IMR-90 (cell line): ENCODE data around the gene AKIRIN2. TPM values are rescaled to one million over a fixed set of nuclear protein-coding genes. Genes with fewer than 3 reads are reported as not detected.

Experiments
- ATAC-seq: fragments of 200-7000 bp; cut with Tn5 transposase; 2 replicates; pipeline ENCODE4 v1.9.1; 2020; ENCODE audit warnings: low read depth, mild to moderate bottlenecking, moderate library complexity
- BruUV-seq: library from RNA; stranded (reverse); fragments of 400-500 nt; replicated peaks from 2 replicates; lab custom pipeline; 2021; lab: Mats Ljungman, UMichigan
- CTCF ChIA-PET: fragments of 300-600 bp; formaldehyde crosslinking; extraction: SDS; loops from one replicate; lab custom pipeline; 2021; ENCODE audit warnings: antibody characterized with exemption; lab: Yijun Ruan, JAX
- POLR2A ChIA-PET: fragments of 300-600 bp; sonication (Branson Sonifier 250); formaldehyde crosslinking; loops from one replicate; lab custom pipeline; 2022; ENCODE audit warnings: antibody characterized with exemption; ENCODE audit not compliant: unreplicated experiment; lab: Charles Lee
- DNase-seq: peaks from one replicate; pipeline ENCODE4 v3.0.0; 2013
- H2AFZ ChIP-seq: replicated peaks from 2 replicates; pipeline ENCODE3; 2013; ENCODE audit warnings: low read length, mild to moderate bottlenecking; ENCODE audit not compliant: poor library complexity
- H2AK5ac ChIP-seq: 2 replicates; pipeline ENCODE4 v1.6.1; 2013; ENCODE audit warnings: low read depth, low read length, inconsistent platforms
- H2AK9ac ChIP-seq: replicated peaks from 2 replicates; pipeline ENCODE3; 2013; ENCODE audit warnings: mild to moderate bottlenecking, low read depth, low read length, moderate library complexity; ENCODE audit not compliant: poor library complexity
- H2BK120ac ChIP-seq: 2 replicates; pipeline ENCODE4 v1.6.1; 2013; ENCODE audit warnings: low read depth, low read length, inconsistent platforms
- H2BK15ac ChIP-seq: 3 replicates; pipeline ENCODE4 v1.6.1; 2013; ENCODE audit warnings: low read depth, low read length, inconsistent platforms
- H2BK20ac ChIP-seq: 2 replicates; pipeline ENCODE4 v1.6.1; 2013; ENCODE audit warnings: low read depth, mild to moderate bottlenecking, inconsistent platforms, low read length, moderate library complexity
- H2BK5ac ChIP-seq: 2 replicates; pipeline ENCODE4 v1.6.1; 2013; ENCODE audit warnings: mild to moderate bottlenecking, low read depth, low read length, inconsistent platforms; ENCODE audit not compliant: poor library complexity, severe bottlenecking
- H3K14ac ChIP-seq: replicated peaks from 2 replicates; pipeline ENCODE4 v1.6.1; 2013; ENCODE audit warnings: low read depth, low read length, inconsistent platforms
- H3K18ac ChIP-seq: 2 replicates; pipeline ENCODE4 v1.6.1; 2013; ENCODE audit warnings: low read depth, low read length, control low read depth
- H3K23ac ChIP-seq: 2 replicates; pipeline ENCODE4 v1.6.1; 2013; ENCODE audit warnings: low read depth, low read length, inconsistent platforms
- H3K27ac ChIP-seq: 2 replicates; pipeline ENCODE4 v1.5.1; 2013; ENCODE audit warnings: mild to moderate bottlenecking, control low read depth, low read length; ENCODE audit not compliant: insufficient read depth
- H3K27me3 ChIP-seq: 2 replicates; pipeline ENCODE4 v1.6.1; 2013; ENCODE audit warnings: low read length; ENCODE audit not compliant: control insufficient read depth, insufficient read depth
- H3K36me3 ChIP-seq: 2 replicates; pipeline ENCODE4 v1.6.1; 2013; ENCODE audit warnings: low read length, mixed read lengths; ENCODE audit not compliant: control insufficient read depth, insufficient read depth
- H3K4ac ChIP-seq: 2 replicates; pipeline ENCODE4 v1.6.1; 2013; ENCODE audit warnings: low read depth, low read length, inconsistent platforms
- H3K4me1 ChIP-seq: 2 replicates; pipeline ENCODE4 v1.6.1; 2013; ENCODE audit warnings: low read length, mixed read lengths; ENCODE audit not compliant: control insufficient read depth, insufficient read depth
- H3K4me2 ChIP-seq: 2 replicates; pipeline ENCODE4 v1.6.1; 2013; ENCODE audit warnings: low read depth, mild to moderate bottlenecking, control low read depth, low read length, moderate library complexity
- H3K4me3 ChIP-seq: 2 replicates; pipeline ENCODE4 v1.5.1; 2013; ENCODE audit warnings: low read depth, mild to moderate bottlenecking, control low read depth, low read length, moderate library complexity; ENCODE audit not compliant: insufficient read depth
- H3K56ac ChIP-seq: 2 replicates; pipeline ENCODE4 v1.6.1; 2013; ENCODE audit warnings: low read length, inconsistent platforms; ENCODE audit not compliant: insufficient read depth; ENCODE audit errors: extremely low read depth
- H3K79me1 ChIP-seq, 2 experiments: 2 replicates each; pipeline ENCODE4 v1.6.1; 2013; ENCODE audit warnings: low read length in 2 of 2, inconsistent platforms in 1 of 2, low read depth in 1 of 2
- H3K9ac ChIP-seq: 2 replicates; pipeline ENCODE4 v1.6.1; 2013; ENCODE audit warnings: low read depth, low read length, control low read depth
- H3K9me1 ChIP-seq: 2 replicates; pipeline ENCODE4 v1.6.1; 2013; ENCODE audit warnings: low read length, inconsistent platforms; ENCODE audit not compliant: insufficient read depth
- H3K9me3 ChIP-seq: 2 replicates; pipeline ENCODE4 v1.6.1; 2013; ENCODE audit warnings: low read length; ENCODE audit not compliant: control insufficient read depth, insufficient read depth
- H4K20me1 ChIP-seq: 2 replicates; pipeline ENCODE4 v1.6.1; 2013; ENCODE audit warnings: low read length, inconsistent platforms; ENCODE audit not compliant: insufficient read depth
- H4K5ac ChIP-seq: 2 replicates; pipeline ENCODE4 v1.6.1; 2013; ENCODE audit warnings: mild to moderate bottlenecking, low read depth, low read length, control low read depth
- H4K8ac ChIP-seq, 2 experiments: 2 replicates each; pipeline ENCODE4 v1.6.1; 2013; ENCODE audit warnings: low read depth in 2 of 2, low read length in 2 of 2, control low read depth in 1 of 2, inconsistent platforms in 1 of 2
- H4K91ac ChIP-seq: 2 replicates; pipeline ENCODE4 v1.6.1; 2013; ENCODE audit warnings: low read depth, low read length, inconsistent platforms; ENCODE audit not compliant: insufficient read depth
- CEBPB ChIP-seq: IDR thresholded peaks from 2 replicates; pipeline ENCODE4 v1.6.1; 2012; ENCODE audit warnings: low read depth, low read length, improper control_type of control experiment
- CHD1 ChIP-seq: IDR thresholded peaks from 2 replicates; pipeline ENCODE4 v1.6.1; 2012; ENCODE audit warnings: low read depth, low read length, improper control_type of control experiment
- MAZ ChIP-seq: IDR thresholded peaks from 2 replicates; pipeline ENCODE4 v1.6.1; 2012; ENCODE audit warnings: low read depth, mild to moderate bottlenecking, low read length, improper control_type of control experiment, moderate library complexity, borderline replicate concordance
- RCOR1 ChIP-seq: IDR thresholded peaks from 2 replicates; pipeline ENCODE4 v1.6.1; 2012; ENCODE audit warnings: mild to moderate bottlenecking, low read length, improper control_type of control experiment; ENCODE audit not compliant: insufficient replicate concordance
- RFX5 ChIP-seq: IDR thresholded peaks from 2 replicates; pipeline ENCODE4 v1.8.0; 2012; ENCODE audit warnings: low read depth, mild to moderate bottlenecking, low read length, moderate library complexity
- WGBS, 2 experiments: methylation state at CpG; one replicate each; pipeline versions ENCODE4 v1.1.5 to v1.1.7; 2013; ENCODE audit warnings: missing lambda C conversion rate in 2 of 2; ENCODE audit not compliant: insufficient read length in 1 of 2; ENCODE audit errors: extremely low coverage in 2 of 2; 5-methylcytosine and 5-hydroxymethylcytosine counted together
- dilution Hi-C: fragments of 300-500 bp; cut with HindIII; formaldehyde crosslinking; loops from one replicate; pipeline ENCODE4 v1.14.3; 2018; ENCODE audit warnings: low sequenced_read_pairs; ENCODE audit not compliant: unreplicated experiment
- in situ Hi-C: fragments of 300-500 bp; cut with MboI; formaldehyde crosslinking; loops from 3 replicates; pipeline ENCODE4 v1.14.3; 2019; ENCODE audit warnings: low sequenced_read_pairs, inconsistent platforms, mixed read lengths
- intact Hi-C: fragments of 100-400 bp; cut with micrococcal nuclease; formaldehyde crosslinking; loops from 2 replicates; pipeline ENCODE4 v1.10.0; 2022
- polyA plus RNA-seq, 3 experiments: library from polyadenylated mRNA; depleted of rRNA; stranded (reverse); fragments of >200 nt; gene quantifications; 2 replicates each; pipeline ENCODE4 v1.2.3, GENCODE V29; 2012; ENCODE audit warnings: low replicate concordance in 1 of 3
- total RNA-seq: library from RNA; depleted of rRNA; stranded (reverse); fragments of >200 nt; gene quantifications from 2 replicates; pipeline ENCODE4 v1.2.3, GENCODE V29; 2012

Gene AKIRIN2
- total and polyA plus RNA-seq, 2 of the 4 experiments (the other 2 are of a cell fraction), result 7.9 to 26.6 TPM

DNA sequence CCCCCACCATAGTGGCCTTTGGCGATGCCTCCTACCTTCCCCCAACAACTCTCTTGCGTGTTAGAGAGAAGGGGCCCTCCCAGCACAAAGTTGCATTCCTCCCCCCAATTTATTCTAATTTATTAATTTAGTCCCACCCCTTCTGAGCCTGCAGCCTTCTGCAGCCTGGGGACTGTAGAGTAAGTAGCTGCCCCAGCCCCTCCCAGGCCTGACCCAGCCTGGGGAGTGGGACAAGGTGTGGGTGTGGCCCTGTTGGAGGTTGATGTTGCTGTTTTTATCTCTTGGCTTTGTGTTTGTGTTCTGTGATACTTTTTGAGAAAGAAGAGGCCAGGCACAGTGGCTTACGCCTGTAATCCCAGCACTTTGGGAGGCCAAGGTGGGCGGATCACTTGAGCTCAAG lies 62.7 kb downstream of the AKIRIN2 start:
- Histone ChIP-seq H3K9me3 (no peaks in the 10 kb centered on the region), H2AK5ac (no peak overlapping the region), H3K79me1 (no peaks in the 10 kb centered on the region), H3K4me3 (no peak overlapping the region), H2BK5ac (no peak overlapping the region), H2BK120ac (no peak overlapping the region), H3K18ac (no peak overlapping the region), H3K9ac (no peak overlapping the region), H3K4me1 (no peaks in the 10 kb centered on the region), H2BK20ac (no peak overlapping the region), H4K20me1 (no peaks in the 10 kb centered on the region), H3K4ac (no peak overlapping the region), H3K4me2 (no peak overlapping the region), H4K8ac (no peak overlapping the region), H4K5ac (no peak overlapping the region), H3K27ac (no peak overlapping the region), H3K14ac (no peak overlapping the region), H2AFZ (no peak overlapping the region), H3K56ac (no peak overlapping the region), H4K91ac (no peak overlapping the region), H3K23ac (no peak overlapping the region), H3K36me3 (peaks cover 5% of the 10 kb centered on the region), H2BK15ac (no peak overlapping the region), H3K9me1 (peaks cover 3% of the 10 kb centered on the region; the same call in 1 of the 2 replicates), H2AK9ac (peak overlapping the region; percentile 13), H3K27me3 (no peaks in the 10 kb centered on the region)
- dilution Hi-C loops, result no loop called here
- DNase-seq, result no peak
- no peak for TF ChIP-seq CEBPB
- no peak for TF ChIP-seq CHD1
- TF ChIP-seq RCOR1, result no peak
- no peak for TF ChIP-seq RFX5
- TF ChIP-seq MAZ, result no peak
- WGBS, 2 experiments, result no CpG with 5 or more reads among the region's 4 CpGs
- ChIA-PET CTCF (no interaction called here), POLR2A (no interaction called here)
- intact Hi-C loops, result no loop called here
- no TSS peak for BruUV-seq
- no peak for ATAC-seq
- in situ Hi-C loops, result no loop called here
